GM12801 (cell line): ENCODE data around the gene FRK.

Source experiments
- TF ChIP-seq, protein P1 (sequence below): IDR thresholded peaks from one replicate; pipeline ENCODE4 v1.5.1; 2011; ENCODE audit warnings: control low read depth; ENCODE audit not compliant: insufficient read length; ENCODE audit errors: extremely low read depth

Gene FRK

GRCh38 chr6:115887891-115888290 lies 172.8 kb downstream of the FRK start:
- TF ChIP-seq, protein P1, sequence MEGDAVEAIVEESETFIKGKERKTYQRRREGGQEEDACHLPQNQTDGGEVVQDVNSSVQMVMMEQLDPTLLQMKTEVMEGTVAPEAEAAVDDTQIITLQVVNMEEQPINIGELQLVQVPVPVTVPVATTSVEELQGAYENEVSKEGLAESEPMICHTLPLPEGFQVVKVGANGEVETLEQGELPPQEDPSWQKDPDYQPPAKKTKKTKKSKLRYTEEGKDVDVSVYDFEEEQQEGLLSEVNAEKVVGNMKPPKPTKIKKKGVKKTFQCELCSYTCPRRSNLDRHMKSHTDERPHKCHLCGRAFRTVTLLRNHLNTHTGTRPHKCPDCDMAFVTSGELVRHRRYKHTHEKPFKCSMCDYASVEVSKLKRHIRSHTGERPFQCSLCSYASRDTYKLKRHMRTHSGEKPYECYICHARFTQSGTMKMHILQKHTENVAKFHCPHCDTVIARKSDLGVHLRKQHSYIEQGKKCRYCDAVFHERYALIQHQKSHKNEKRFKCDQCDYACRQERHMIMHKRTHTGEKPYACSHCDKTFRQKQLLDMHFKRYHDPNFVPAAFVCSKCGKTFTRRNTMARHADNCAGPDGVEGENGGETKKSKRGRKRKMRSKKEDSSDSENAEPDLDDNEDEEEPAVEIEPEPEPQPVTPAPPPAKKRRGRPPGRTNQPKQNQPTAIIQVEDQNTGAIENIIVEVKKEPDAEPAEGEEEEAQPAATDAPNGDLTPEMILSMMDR, result no peak

- TF ChIP-seq, protein P1, result no peak
Observed at GRCh38 chr6:115885636-115886366, 174.9 kb downstream of the FRK start.

- TF ChIP-seq, protein P1, result no peak
Observed at GRCh38 chr6:115882771-115883170, 177.9 kb downstream of the FRK start.

DNA sequence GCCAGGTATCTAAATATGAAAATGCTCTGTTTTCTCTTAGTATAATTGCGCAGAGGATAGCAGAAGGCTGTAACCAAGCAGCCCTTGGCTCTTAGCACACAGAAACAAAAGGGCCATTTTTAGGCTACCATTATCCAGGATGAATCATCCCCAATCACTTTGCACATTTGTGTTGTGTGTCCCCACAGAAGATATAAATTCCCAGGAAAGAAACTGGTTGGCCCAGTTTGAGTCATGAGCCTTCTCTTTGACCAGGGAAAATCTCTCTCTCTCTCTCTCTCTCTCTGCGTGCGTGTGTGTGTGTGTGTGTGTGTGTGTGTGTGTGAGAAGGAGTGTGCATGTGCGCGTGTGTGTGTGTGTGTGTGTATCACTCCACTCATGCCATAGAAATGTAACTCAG lies 178.5 kb downstream of the FRK start:
- TF ChIP-seq, protein P1, result no peak
